ENCODE results near the gene CTNNA3.
"Not testable (repeated sequence)": the region's sequence is repeated elsewhere in the genome, so short reads cannot be mapped to it uniquely, and the experiment has no call there.

GRCh38 chr10:66353822-66354221 lies 1342.2 kb downstream of the CTNNA3 start:
- TF ChIP-seq EZH2phosphoT487 (IDR thresholded peaks at IDR 0.05; ENCODE audit: borderline replicate concordance); CTCF (conservative IDR thresholded peaks at IDR 0.05; ENCODE audit: low read length): not testable (repeated sequence)
